Tibial artery (tissue), 4 donors: ENCODE measurements around the gene TMEM238L.

Experiments
- DNase-seq, 2 donors: peaks; one replicate each; pipeline ENCODE4 v3.0.0-alpha.2; 2019
- H3K27ac ChIP-seq, 2 donors: fragments of 200-600 bp; sonication (generic) in 1 of 2; 1 replicate in 1 of 2; 2 replicates in 1 of 2; pipeline ENCODE4 v1.5.1; 2018 to 2019; ENCODE audit warnings: mild to moderate bottlenecking in 1 of 2
- H3K27me3 ChIP-seq, 2 donors: fragments of 200-600 bp; sonication (generic) in 1 of 2; one replicate each; pipeline versions ENCODE4 v1.5.1 to v1.6.0; 2016 to 2019
- H3K36me3 ChIP-seq, 3 donors: fragments of 200-600 bp; sonication (generic) in 2 of 3; one replicate each; pipeline ENCODE4 v1.5.1; 2016 to 2019; ENCODE audit warnings: mild to moderate bottlenecking in 2 of 3
- H3K4me1 ChIP-seq, 4 donors: fragments of 200-600 bp; sonication (generic) in 2 of 4; 1 replicate in 3 of 4; 2 replicates in 1 of 4; pipeline ENCODE4 v1.5.1; 2016 to 2019
- H3K4me3 ChIP-seq, 2 donors: fragments of 200-600 bp; sonication (generic) in 1 of 2; 1 replicate in 1 of 2; 2 replicates in 1 of 2; pipeline ENCODE4 v1.5.1; 2018 to 2019; ENCODE audit warnings: mild to moderate bottlenecking in 2 of 2
- H3K9me3 ChIP-seq, 3 donors: fragments of 200-600 bp; sonication (generic) in 1 of 3; one replicate each; pipeline ENCODE4 v1.5.1; 2016 to 2019
- CTCF ChIP-seq, 2 experiments: fragments of 200-600 bp in 1 of 2; fragments of 450-650 bp in 1 of 2; IDR thresholded peaks; one replicate each; pipeline ENCODE4 v1.5.1; 2017 to 2019; ENCODE audit warnings: antibody characterized with exemption in 2 of 2, mild to moderate bottlenecking in 1 of 2, moderate library complexity in 1 of 2
- intact Hi-C: fragments of 100-400 bp; cut with DNase I; formaldehyde crosslinking; loops from one replicate; pipeline ENCODE4 v1.15.0; 2023; ENCODE audit warnings: low total_unique reads

Gene TMEM238L

GRCh38 chr17:10792151-10792550, 11.7 kb downstream of the TMEM238L start:
- Histone ChIP-seq H3K27ac (no peak overlapping the region), H3K9me3 (no peaks in the 10 kb centered on the region), H3K4me3 (no peak overlapping the region), H3K27me3 (no peaks in the 10 kb centered on the region), H3K4me1 (peaks cover 0 to 18% (median 0%) of the 10 kb centered on the region in 4 donors), H3K36me3 (no peaks in the 10 kb centered on the region)
- intact Hi-C loops, result no loop called here
- no peak for DNase-seq
- no peak for TF ChIP-seq CTCF (IDR thresholded peaks at IDR 0.05)

DNA sequence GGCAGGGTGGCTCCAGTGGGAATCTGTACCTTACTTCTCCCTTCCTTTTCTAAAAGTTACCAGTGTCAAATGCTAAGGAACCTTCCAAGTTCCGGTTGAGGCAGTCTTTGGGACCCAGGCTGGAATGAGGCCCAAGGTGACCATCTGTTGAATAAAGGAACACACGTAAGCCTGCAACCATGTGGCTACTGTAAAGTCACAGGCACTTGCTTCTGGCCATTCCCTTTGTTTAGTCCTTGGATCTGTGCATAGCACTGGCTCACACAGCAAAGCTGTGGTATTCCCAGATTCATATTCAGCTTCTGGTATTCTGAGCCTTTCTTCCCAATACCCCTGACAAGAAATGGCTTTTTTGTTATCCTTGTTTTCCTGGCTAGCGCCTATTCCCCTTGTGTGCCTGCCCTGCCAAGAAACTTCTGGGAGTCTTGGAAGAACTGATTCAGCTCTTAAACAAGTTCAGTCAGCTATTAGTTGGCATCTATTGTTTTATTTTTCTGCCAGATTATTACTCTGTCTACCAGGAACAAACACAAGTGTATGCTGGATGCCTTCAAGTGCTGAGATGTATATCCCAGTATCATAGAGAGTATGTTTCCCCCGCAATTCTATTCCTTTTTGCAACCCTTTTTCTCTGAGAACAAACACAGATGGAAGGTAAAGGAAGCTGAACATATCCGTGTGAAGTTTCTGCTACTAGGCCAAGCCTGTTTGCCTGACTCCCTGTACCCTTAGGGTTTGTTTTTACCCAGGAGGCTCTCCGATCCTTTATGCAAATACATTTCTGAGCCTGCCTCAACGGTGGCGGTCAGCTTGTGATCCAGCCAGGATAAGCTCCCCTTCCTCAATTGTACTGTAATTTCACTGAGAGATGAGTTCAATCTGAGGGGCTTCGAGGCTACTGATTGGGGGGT, 13.2 kb downstream of the TMEM238L start:
- DNase-seq, result no peak
- H3K27me3 ChIP-seq, result no peaks in the 10 kb centered on the region
- no peaks in the 10 kb centered on the region for H3K9me3 ChIP-seq
- H3K27ac ChIP-seq, result no peak overlapping the region
- no peaks in the 10 kb centered on the region for H3K36me3 ChIP-seq
- TF ChIP-seq CTCF (IDR thresholded peaks at IDR 0.05), result no peak
- intact Hi-C loops, result no loop called here
- peaks cover 0 to 18% (median 0%) of the 10 kb centered on the region in 4 donors for H3K4me1 ChIP-seq
- H3K4me3 ChIP-seq, result no peak overlapping the region

GRCh38 chr17:10789694-10790271, 14.1 kb downstream of the TMEM238L start:
- TF ChIP-seq CTCF (IDR thresholded peaks at IDR 0.05), result no peak
- Histone ChIP-seq H3K9me3 (no peaks in the 10 kb centered on the region), H3K27ac (no peak overlapping the region), H3K4me3 (no peak overlapping the region), H3K27me3 (no peaks in the 10 kb centered on the region), H3K36me3 (no peaks in the 10 kb centered on the region), H3K4me1 (peaks cover 0 to 18% (median 0%) of the 10 kb centered on the region in 4 donors)
- DNase-seq, result no peak
- intact Hi-C loops, result no loop called here

DNA sequence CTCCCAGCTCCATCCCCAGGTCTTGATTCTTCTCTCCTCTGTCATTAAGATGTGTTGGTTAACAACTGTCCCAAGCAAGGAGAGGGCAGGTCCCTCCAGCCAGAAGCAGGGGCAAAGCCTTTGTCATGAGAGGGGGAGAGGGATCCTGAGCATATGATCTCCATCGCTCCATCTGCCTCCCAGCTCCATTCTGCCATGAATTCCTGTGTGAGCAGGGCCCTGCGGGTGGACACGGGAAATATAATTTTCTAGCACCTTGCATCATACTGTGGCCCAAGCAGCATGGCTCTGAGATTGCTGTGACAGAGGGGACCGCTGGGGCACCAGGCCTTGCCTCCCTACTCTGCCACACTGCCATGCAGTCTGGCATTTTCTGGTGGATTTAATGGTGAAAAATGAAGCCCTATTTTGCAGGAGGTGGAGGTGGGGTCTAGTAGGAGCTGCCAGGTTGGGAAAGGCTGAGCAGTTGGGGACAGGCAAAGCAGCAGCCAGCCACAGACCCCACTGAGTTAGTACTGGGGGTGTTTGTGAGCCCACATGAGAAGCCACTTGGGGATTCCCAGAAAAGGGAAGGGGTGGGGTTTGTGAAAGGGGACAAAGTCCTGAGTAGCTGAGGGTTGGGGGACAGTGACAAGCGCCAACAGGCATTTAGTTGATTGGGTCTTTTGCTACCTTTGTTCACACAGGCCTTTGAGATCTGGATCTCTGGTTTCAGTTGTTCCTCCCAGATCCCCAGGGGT, 16.4 kb downstream of the TMEM238L start:
- DNase-seq, result no peak
- TF ChIP-seq CTCF (IDR thresholded peaks at IDR 0.05), result no peak
- H3K27me3 ChIP-seq, result no peaks in the 10 kb centered on the region
- no peak overlapping the region for H3K4me3 ChIP-seq
- H3K36me3 ChIP-seq, result peaks cover 0 to 2% (median 0%) of the 10 kb centered on the region in 3 donors
- intact Hi-C loops, result no loop called here
- peaks cover 0 to 18% (median 0%) of the 10 kb centered on the region in 4 donors for H3K4me1 ChIP-seq
- H3K9me3 ChIP-seq, result no peaks in the 10 kb centered on the region
- no peak overlapping the region for H3K27ac ChIP-seq

GRCh38 chr17:10785295-10785694, 18.6 kb downstream of the TMEM238L start:
- Histone ChIP-seq H3K36me3 (peaks cover 0 to 4% (median 0%) of the 10 kb centered on the region in 3 donors), H3K4me1 (peaks cover 0 to 7% (median 0%) of the 10 kb centered on the region in 4 donors), H3K4me3 (no peak overlapping the region), H3K27me3 (no peaks in the 10 kb centered on the region), H3K9me3 (no peaks in the 10 kb centered on the region), H3K27ac (no peak overlapping the region)
- no peak for DNase-seq
- intact Hi-C loops, result no loop called here
- TF ChIP-seq CTCF (IDR thresholded peaks at IDR 0.05), result no peak
